Kidney (tissue), 14 donors: ENCODE data around the gene ERAP2. TPM values are rescaled to one million over a fixed set of nuclear protein-coding genes. Genes with fewer than 3 reads are reported as not detected.
"Not testable (repeated sequence)": the region's sequence is repeated elsewhere in the genome, so short reads cannot be mapped to it uniquely, and the experiment has no call there.

Experiments
- DNase-seq, 5 donors: peaks; one replicate each; pipeline ENCODE4 v3.0.0-alpha.2; 2013 to 2020
- FAIRE-seq: peaks from 2 replicates; lab custom pipeline; 2012; peaks lifted over from hg19 to GRCh38; lab: Jason Lieb, UNC
- H3K27ac ChIP-seq, 2 donors: one replicate each; pipeline ENCODE4 v1.7.0; 2013; ENCODE audit warnings: low read depth in 2 of 2, low read length in 2 of 2, inconsistent platforms in 1 of 2
- H3K27me3 ChIP-seq: one replicate; pipeline ENCODE4 v1.7.1; 2013; ENCODE audit warnings: low read length, inconsistent platforms; ENCODE audit not compliant: control insufficient read depth, insufficient read depth
- H3K36me3 ChIP-seq, 3 donors: one replicate each; pipeline versions ENCODE4 v1.7.0 to v1.7.1; 2013; ENCODE audit warnings: low read length in 3 of 3, control low read depth in 1 of 3, inconsistent platforms in 1 of 3; ENCODE audit not compliant: insufficient read depth in 3 of 3, control insufficient read depth in 2 of 3
- H3K4me1 ChIP-seq, 3 donors: one replicate each; pipeline versions ENCODE4 v1.7.0 to v1.7.1; 2013; ENCODE audit warnings: low read length in 3 of 3, inconsistent platforms in 1 of 3, low read depth in 1 of 3; ENCODE audit not compliant: control insufficient read depth in 2 of 3, insufficient read depth in 2 of 3
- H3K4me3 ChIP-seq, 3 donors: one replicate each; pipeline versions ENCODE4 v1.7.0 to v1.8.1; 2013; ENCODE audit warnings: low read length in 3 of 3, control low read depth in 1 of 3, inconsistent platforms in 1 of 3
- H3K9ac ChIP-seq, 3 donors: one replicate each; pipeline versions ENCODE4 v1.7.0 to v1.7.1; 2013; ENCODE audit warnings: low read length in 3 of 3, control low read depth in 1 of 3, inconsistent platforms in 1 of 3
- H3K9me3 ChIP-seq, 3 donors: one replicate each; pipeline versions ENCODE4 v1.7.0 to v1.7.1; 2013; ENCODE audit warnings: low read length in 3 of 3, control low read depth in 1 of 3, inconsistent platforms in 1 of 3; ENCODE audit not compliant: control insufficient read depth in 2 of 3, insufficient read depth in 1 of 3
- CTCF ChIP-seq: IDR thresholded peaks from 3 replicates; pipeline ENCODE4 v1.5.1; 2012; ENCODE audit warnings: mild to moderate bottlenecking, moderate library complexity, borderline replicate concordance; ENCODE audit not compliant: insufficient read depth; ENCODE audit errors: extremely low read depth
- intact Hi-C: fragments of 100-400 bp; cut with DNase I; formaldehyde crosslinking; loops from one replicate; pipeline ENCODE4 v1.11.1; 2022
- polyA plus RNA-seq: library from polyadenylated mRNA; stranded (reverse); fragments of 350-450 nt; fragmentation: Illumina TruSeq; extraction: RNeasy Lipid Tissue Mini Kit (QIAGEN cat#74804); gene quantifications from one replicate; pipeline ENCODE4 v1.2.3, GENCODE V29; 2014; ENCODE audit warnings: low read depth, low replicate concordance; ENCODE audit not compliant: insufficient read depth
- total RNA-seq: library from RNA; stranded (reverse); fragmentation: NEBNext Ultra II Directional; extraction: Animal tissue kit (Norgen Biotek cat#: 25700); gene quantifications from one replicate; pipeline ENCODE4 v1.2.1, GENCODE V29; 2021
- donor health status: control.
- donor health status: control.
- donor health status: control.
- donor health status: control.
- donor health status: control.
- donor health status: DM: yes; HTN: yes; CAD: no.
- donor health status: Normal renal cell carcinoma (clear cell type).

ERAP2 gene
- total and polyA plus RNA-seq, 2 donors from 2014 or later: 8.2 to 13.8 TPM

GRCh38 chr5:96838201-96839070 is 37.9 kb upstream of the ERAP2 start:
- Histone ChIP-seq H3K27me3 (no peaks in the 10 kb centered on the region), H3K4me3 (no peak overlapping the region), H3K9ac (no peak overlapping the region), H3K9me3 (no peaks in the 10 kb centered on the region), H3K4me1 (peaks cover 0 to 10% (median 0%) of the 10 kb centered on the region in 3 donors), H3K27ac (no peak overlapping the region), H3K36me3 (no peaks in the 10 kb centered on the region)
- FAIRE-seq: no peak
- intact Hi-C loops: no loop called here
- no peak for TF ChIP-seq CTCF
- no peak for DNase-seq

GRCh38 chr5:96839071-96839592 is 37.2 kb upstream of the ERAP2 start:
- intact Hi-C loops: no loop called here
- H3K9ac ChIP-seq: no peak overlapping the region
- H3K27ac ChIP-seq: no peak overlapping the region
- H3K9me3 ChIP-seq: no peaks in the 10 kb centered on the region
- no peak for TF ChIP-seq CTCF
- no peak overlapping the region for H3K4me3 ChIP-seq
- DNase-seq (no peak), FAIRE-seq (no peak)
- peaks cover 0 to 10% (median 0%) of the 10 kb centered on the region in 3 donors for H3K4me1 ChIP-seq
- H3K27me3 ChIP-seq: no peaks in the 10 kb centered on the region
- H3K36me3 ChIP-seq: no peaks in the 10 kb centered on the region

GRCh38 chr5:96841931-96842330 is 34.4 kb upstream of the ERAP2 start:
- DNase-seq, H3K4me3 ChIP-seq, H3K27ac ChIP-seq, FAIRE-seq, H3K4me1 ChIP-seq, H3K9ac ChIP-seq, H3K9me3 ChIP-seq, H3K36me3 ChIP-seq, H3K27me3 ChIP-seq, intact Hi-C loops: not testable (repeated sequence)

GRCh38 chr5:96843140-96843539 is 33.2 kb upstream of the ERAP2 start:
- DNase-seq (no peak), FAIRE-seq (no peak)
- H3K36me3 ChIP-seq: no peaks in the 10 kb centered on the region
- H3K4me3 ChIP-seq: no peak overlapping the region
- intact Hi-C loops: no loop called here
- no peaks in the 10 kb centered on the region for H3K27me3 ChIP-seq
- TF ChIP-seq CTCF: no peak
- H3K9ac ChIP-seq: no peak overlapping the region
- H3K27ac ChIP-seq: no peak overlapping the region
- no peaks in the 10 kb centered on the region for H3K9me3 ChIP-seq
- peaks cover 0 to 10% (median 0%) of the 10 kb centered on the region in 3 donors for H3K4me1 ChIP-seq
